ENCODE data around the gene MINDY4B.

The MINDY4B gene

GRCh38 chr3:150875548-150875947 lies 29.7 kb downstream of the MINDY4B start:
- H3K27me3 ChIP-seq (replicated peaks; ENCODE audit: insufficient read depth, low read length) = no peaks in the 10 kb centered on the region
- H3K4me2 ChIP-seq (ENCODE audit: low read depth, low read length) = no peak overlapping the region
- no peak overlapping the region for H3K9ac ChIP-seq (ENCODE audit: low read length)
- no peaks in the 10 kb centered on the region for H3K9me3 ChIP-seq (replicated peaks; ENCODE audit: insufficient read depth, low read length)
- no peaks in the 10 kb centered on the region for H3K4me1 ChIP-seq (ENCODE audit: low read length)
- H3K9me2 ChIP-seq (replicated peaks; ENCODE audit: insufficient read depth, low read length) = no peaks in the 10 kb centered on the region
- TF ChIP-seq EZH2phosphoT487 (IDR thresholded peaks at IDR 0.05; ENCODE audit: low read length) = no peak
- H3K36me3 ChIP-seq (replicated peaks; ENCODE audit: insufficient read depth, low read length) = no peaks in the 10 kb centered on the region
- H3K27ac ChIP-seq (ENCODE audit: low read length) = no peak overlapping the region
- no peak overlapping the region for H2AFZ ChIP-seq (ENCODE audit: low read length)
- H3K4me3 ChIP-seq (ENCODE audit: low read length) = no peak overlapping the region
- no peak for DNase-seq
- H4K20me1 ChIP-seq (ENCODE audit: insufficient read depth, low read length) = no peaks in the 10 kb centered on the region
- H3F3A ChIP-seq (ENCODE audit: insufficient read depth, low read length) = no peaks in the 10 kb centered on the region
- H3K79me2 ChIP-seq (ENCODE audit: low read length) = no peaks in the 10 kb centered on the region

GRCh38 chr3:150874666-150875219 lies 30.5 kb downstream of the MINDY4B start:
- Histone ChIP-seq H3K4me2 (ENCODE audit: low read depth, low read length) (no peak overlapping the region), H3K9me3 (replicated peaks; ENCODE audit: insufficient read depth, low read length) (no peaks in the 10 kb centered on the region), H2AFZ (ENCODE audit: low read length) (no peak overlapping the region), H3K9ac (ENCODE audit: low read length) (no peak overlapping the region), H3K27ac (ENCODE audit: low read length) (no peak overlapping the region), H3K4me3 (ENCODE audit: low read length) (no peak overlapping the region), H3K9me2 (replicated peaks; ENCODE audit: insufficient read depth, low read length) (no peaks in the 10 kb centered on the region), H3K27me3 (replicated peaks; ENCODE audit: insufficient read depth, low read length) (no peaks in the 10 kb centered on the region), H3K79me2 (ENCODE audit: low read length) (no peaks in the 10 kb centered on the region), H3F3A (ENCODE audit: insufficient read depth, low read length) (no peaks in the 10 kb centered on the region), H4K20me1 (ENCODE audit: insufficient read depth, low read length) (no peaks in the 10 kb centered on the region), H3K4me1 (ENCODE audit: low read length) (no peaks in the 10 kb centered on the region), H3K36me3 (replicated peaks; ENCODE audit: insufficient read depth, low read length) (no peaks in the 10 kb centered on the region)
- DNase-seq = no peak
- TF ChIP-seq EZH2 (optimal IDR thresholded peaks at IDR 0.05; ENCODE audit: low read depth, low read length) (no peak), EZH2phosphoT487 (IDR thresholded peaks at IDR 0.05; ENCODE audit: low read length) (no peak), CTCF (IDR thresholded peaks at IDR 0.05; ENCODE audit: low read length) (no peak)

DNA sequence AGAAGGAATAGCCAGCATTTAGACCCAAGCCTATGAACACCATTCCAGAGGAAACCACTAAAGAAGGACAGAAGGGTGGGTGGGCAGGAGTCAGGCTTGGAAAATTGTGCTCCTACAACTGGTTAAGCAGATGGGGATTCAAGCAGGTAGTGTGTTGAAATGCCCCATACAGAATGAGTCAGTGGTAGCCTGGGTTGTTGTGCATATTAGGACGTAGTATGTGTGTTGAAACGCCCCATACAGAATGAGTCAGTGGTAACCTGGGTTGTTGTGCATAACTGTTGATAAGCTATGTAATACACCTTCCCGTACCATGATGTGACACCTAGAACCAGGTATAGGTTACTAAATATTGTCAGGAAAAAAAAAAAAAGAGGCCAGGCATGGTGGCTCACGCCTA lies 34.0 kb downstream of the MINDY4B start:
- Histone ChIP-seq H3K4me3 (ENCODE audit: low read length) (no peak overlapping the region), H3F3A (ENCODE audit: insufficient read depth, low read length) (no peaks in the 10 kb centered on the region), H2AFZ (ENCODE audit: low read length) (no peak overlapping the region), H3K9ac (ENCODE audit: low read length) (no peak overlapping the region), H4K20me1 (ENCODE audit: insufficient read depth, low read length) (no peaks in the 10 kb centered on the region), H3K27ac (ENCODE audit: low read length) (no peak overlapping the region), H3K4me1 (ENCODE audit: low read length) (no peaks in the 10 kb centered on the region), H3K27me3 (replicated peaks; ENCODE audit: insufficient read depth, low read length) (no peaks in the 10 kb centered on the region), H3K4me2 (ENCODE audit: low read depth, low read length) (no peak overlapping the region), H3K36me3 (replicated peaks; ENCODE audit: insufficient read depth, low read length) (no peaks in the 10 kb centered on the region), H3K9me2 (replicated peaks; ENCODE audit: insufficient read depth, low read length) (no peaks in the 10 kb centered on the region), H3K79me2 (ENCODE audit: low read length) (no peaks in the 10 kb centered on the region), H3K9me3 (replicated peaks; ENCODE audit: insufficient read depth, low read length) (no peaks in the 10 kb centered on the region)
- TF ChIP-seq CTCF (IDR thresholded peaks at IDR 0.05; ENCODE audit: low read length) = no peak
- TF ChIP-seq EZH2 (optimal IDR thresholded peaks at IDR 0.05; ENCODE audit: low read depth, low read length) = no peak
- no peak for TF ChIP-seq EZH2phosphoT487 (IDR thresholded peaks at IDR 0.05; ENCODE audit: low read length)
- no peak for DNase-seq

- H3K9me3 ChIP-seq (replicated peaks; ENCODE audit: insufficient read depth, low read length) = no peaks in the 10 kb centered on the region
- H3K4me2 ChIP-seq (ENCODE audit: low read depth, low read length) = no peak overlapping the region
- no peak overlapping the region for H3K4me3 ChIP-seq (ENCODE audit: low read length)
- H3K9me2 ChIP-seq (replicated peaks; ENCODE audit: insufficient read depth, low read length) = no peaks in the 10 kb centered on the region
- no peaks in the 10 kb centered on the region for H3K4me1 ChIP-seq (ENCODE audit: low read length)
- DNase-seq = no peak
- no peaks in the 10 kb centered on the region for H4K20me1 ChIP-seq (ENCODE audit: insufficient read depth, low read length)
- no peaks in the 10 kb centered on the region for H3K36me3 ChIP-seq (replicated peaks; ENCODE audit: insufficient read depth, low read length)
- no peak overlapping the region for H2AFZ ChIP-seq (ENCODE audit: low read length)
- H3F3A ChIP-seq (ENCODE audit: insufficient read depth, low read length) = no peaks in the 10 kb centered on the region
- no peaks in the 10 kb centered on the region for H3K27me3 ChIP-seq (replicated peaks; ENCODE audit: insufficient read depth, low read length)
- H3K79me2 ChIP-seq (ENCODE audit: low read length) = no peaks in the 10 kb centered on the region
- no peak overlapping the region for H3K9ac ChIP-seq (ENCODE audit: low read length)
- TF ChIP-seq CTCF (IDR thresholded peaks at IDR 0.05; ENCODE audit: low read length) (no peak), EZH2phosphoT487 (IDR thresholded peaks at IDR 0.05; ENCODE audit: low read length) (no peak), EZH2 (optimal IDR thresholded peaks at IDR 0.05; ENCODE audit: low read depth, low read length) (no peak)
- H3K27ac ChIP-seq (ENCODE audit: low read length) = no peak overlapping the region
These were observed 34.8 kb downstream of the MINDY4B start for GRCh38 chr3:150870406-150870805.

All from MM.1S (cell line).